H1 (cell line): ENCODE measurements around the gene ZCWPW2.

ENCODE experiments used
- EP300 ChIP-seq, 2 experiments: IDR thresholded peaks; 1 replicate in 1 of 2; 2 replicates in 1 of 2; pipeline ENCODE4 v1.6.1; 2011 to 2012; ENCODE audit warnings: low read depth in 2 of 2, low read length in 2 of 2, mild to moderate bottlenecking in 2 of 2, borderline replicate concordance in 1 of 2, inconsistent platforms in 1 of 2, moderate library complexity in 1 of 2
- EZH2 ChIP-seq: fragments of 200-600 bp; sonication (generic); IDR thresholded peaks from 2 replicates; pipeline ENCODE4 v1.7.1; 2012; ENCODE audit warnings: low read depth, mild to moderate bottlenecking, moderate library complexity, low read length, inconsistent platforms; ENCODE audit not compliant: severe bottlenecking
- JUN ChIP-seq: IDR thresholded peaks from 2 replicates; pipeline ENCODE4 v1.6.1; 2011; ENCODE audit warnings: low read depth, mild to moderate bottlenecking, improper control_type of control experiment, low read length
- KDM1A ChIP-seq: fragments of 200-600, 300-600 bp; sonication (generic); IDR thresholded peaks from 2 replicates; pipeline ENCODE4 v1.7.1; 2016; ENCODE audit warnings: mild to moderate bottlenecking, low read length, borderline replicate concordance
- POLR2A ChIP-seq, 2 experiments: IDR thresholded peaks; 1 replicate in 1 of 2; 2 replicates in 1 of 2; pipeline ENCODE4 v1.6.1; 2011; ENCODE audit warnings: low read depth in 2 of 2, low read length in 2 of 2, mild to moderate bottlenecking in 2 of 2; ENCODE audit errors: control extremely low read depth in 1 of 2
- POLR2AphosphoS5 ChIP-seq: IDR thresholded peaks from 2 replicates; pipeline ENCODE4 v1.6.1; 2011; ENCODE audit warnings: low read depth, low read length
- RBBP5 ChIP-seq: IDR thresholded peaks from 2 replicates; pipeline ENCODE4 v1.7.1; 2012; ENCODE audit warnings: low read depth, mild to moderate bottlenecking, inconsistent platforms, low read length, moderate library complexity, borderline replicate concordance
- SP4 ChIP-seq: IDR thresholded peaks from 2 replicates; pipeline ENCODE4 v1.6.1; 2012; ENCODE audit warnings: low read length, inconsistent platforms
- TAF1 ChIP-seq: IDR thresholded peaks from 2 replicates; pipeline ENCODE4 v1.6.1; 2011; ENCODE audit warnings: mild to moderate bottlenecking, low read depth, low read length
- TF ChIP-seq, protein P1 (sequence below), 3 experiments: IDR thresholded peaks; 1 replicate in 2 of 3; 2 replicates in 1 of 3; pipeline versions ENCODE4 v1.5.1 to v1.6.1; 2011; ENCODE audit warnings: low read length in 3 of 3, mild to moderate bottlenecking in 3 of 3, inconsistent platforms in 2 of 3, low read depth in 1 of 3, moderate library complexity in 1 of 3; ENCODE audit not compliant: insufficient read depth in 1 of 3; ENCODE audit errors: control extremely low read depth in 1 of 3
- TF ChIP-seq, protein P2 (sequence below): IDR thresholded peaks from 2 replicates; pipeline ENCODE4 v1.6.1; 2012; ENCODE audit warnings: inconsistent platforms

DNA sequence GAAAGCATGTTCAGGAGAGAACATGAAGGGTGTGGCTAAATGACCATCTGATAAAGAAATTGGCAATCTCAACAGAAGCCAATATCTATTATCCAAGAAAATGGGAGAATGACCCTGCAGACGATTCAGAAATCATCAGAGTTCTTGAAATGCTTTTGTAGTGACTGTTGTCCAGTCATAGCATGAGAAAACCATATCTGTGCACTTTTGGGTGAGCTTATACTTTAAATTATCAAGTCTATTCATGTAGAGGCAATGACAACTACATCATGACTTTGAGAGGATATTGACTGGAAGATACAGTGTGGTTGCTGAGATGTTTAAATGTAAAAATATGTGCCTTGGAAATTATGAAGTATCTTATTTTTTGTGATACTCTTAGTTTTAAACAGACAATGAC lies 57.7 kb downstream of the ZCWPW2 start:
- TF ChIP-seq, protein P1, sequence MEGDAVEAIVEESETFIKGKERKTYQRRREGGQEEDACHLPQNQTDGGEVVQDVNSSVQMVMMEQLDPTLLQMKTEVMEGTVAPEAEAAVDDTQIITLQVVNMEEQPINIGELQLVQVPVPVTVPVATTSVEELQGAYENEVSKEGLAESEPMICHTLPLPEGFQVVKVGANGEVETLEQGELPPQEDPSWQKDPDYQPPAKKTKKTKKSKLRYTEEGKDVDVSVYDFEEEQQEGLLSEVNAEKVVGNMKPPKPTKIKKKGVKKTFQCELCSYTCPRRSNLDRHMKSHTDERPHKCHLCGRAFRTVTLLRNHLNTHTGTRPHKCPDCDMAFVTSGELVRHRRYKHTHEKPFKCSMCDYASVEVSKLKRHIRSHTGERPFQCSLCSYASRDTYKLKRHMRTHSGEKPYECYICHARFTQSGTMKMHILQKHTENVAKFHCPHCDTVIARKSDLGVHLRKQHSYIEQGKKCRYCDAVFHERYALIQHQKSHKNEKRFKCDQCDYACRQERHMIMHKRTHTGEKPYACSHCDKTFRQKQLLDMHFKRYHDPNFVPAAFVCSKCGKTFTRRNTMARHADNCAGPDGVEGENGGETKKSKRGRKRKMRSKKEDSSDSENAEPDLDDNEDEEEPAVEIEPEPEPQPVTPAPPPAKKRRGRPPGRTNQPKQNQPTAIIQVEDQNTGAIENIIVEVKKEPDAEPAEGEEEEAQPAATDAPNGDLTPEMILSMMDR (IDR thresholded peaks at IDR 0.05; ENCODE audit: control extremely low read depth in 1 of 3, insufficient read depth in 1 of 3, low read depth in 1 of 3, low read length in 3 of 3) = no peak
- TF ChIP-seq RBBP5 (no peak), POLR2A (IDR thresholded peaks at IDR 0.05; ENCODE audit: control extremely low read depth in 1 of 2, low read depth in 2 of 2, low read length in 2 of 2) (no peak), EZH2 (no peak), SP4 (no peak), POLR2AphosphoS5 (no peak), EP300 (IDR thresholded peaks at IDR 0.05; ENCODE audit: borderline replicate concordance in 1 of 2, low read depth in 2 of 2, low read length in 2 of 2) (no peak), JUN (no peak), TAF1 (no peak), KDM1A (no peak)
- TF ChIP-seq, protein P2, sequence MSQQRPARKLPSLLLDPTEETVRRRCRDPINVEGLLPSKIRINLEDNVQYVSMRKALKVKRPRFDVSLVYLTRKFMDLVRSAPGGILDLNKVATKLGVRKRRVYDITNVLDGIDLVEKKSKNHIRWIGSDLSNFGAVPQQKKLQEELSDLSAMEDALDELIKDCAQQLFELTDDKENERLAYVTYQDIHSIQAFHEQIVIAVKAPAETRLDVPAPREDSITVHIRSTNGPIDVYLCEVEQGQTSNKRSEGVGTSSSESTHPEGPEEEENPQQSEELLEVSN = no peak
